Activated T-cell treated with anti-CD3 and anti-CD28 coated beads, Interleukin-2, amount 50 U/mL, for 1 hour (primary cell): Measurements from ENCODE around the gene FARP2.
"Not testable (repeated sequence)": the region's sequence is repeated elsewhere in the genome, so short reads cannot be mapped to it uniquely, and the experiment has no call there.

Experiments used
- DNase-seq: peaks from one replicate; pipeline ENCODE4 v3.0.0-alpha.2; 2020

Gene FARP2, protein sequence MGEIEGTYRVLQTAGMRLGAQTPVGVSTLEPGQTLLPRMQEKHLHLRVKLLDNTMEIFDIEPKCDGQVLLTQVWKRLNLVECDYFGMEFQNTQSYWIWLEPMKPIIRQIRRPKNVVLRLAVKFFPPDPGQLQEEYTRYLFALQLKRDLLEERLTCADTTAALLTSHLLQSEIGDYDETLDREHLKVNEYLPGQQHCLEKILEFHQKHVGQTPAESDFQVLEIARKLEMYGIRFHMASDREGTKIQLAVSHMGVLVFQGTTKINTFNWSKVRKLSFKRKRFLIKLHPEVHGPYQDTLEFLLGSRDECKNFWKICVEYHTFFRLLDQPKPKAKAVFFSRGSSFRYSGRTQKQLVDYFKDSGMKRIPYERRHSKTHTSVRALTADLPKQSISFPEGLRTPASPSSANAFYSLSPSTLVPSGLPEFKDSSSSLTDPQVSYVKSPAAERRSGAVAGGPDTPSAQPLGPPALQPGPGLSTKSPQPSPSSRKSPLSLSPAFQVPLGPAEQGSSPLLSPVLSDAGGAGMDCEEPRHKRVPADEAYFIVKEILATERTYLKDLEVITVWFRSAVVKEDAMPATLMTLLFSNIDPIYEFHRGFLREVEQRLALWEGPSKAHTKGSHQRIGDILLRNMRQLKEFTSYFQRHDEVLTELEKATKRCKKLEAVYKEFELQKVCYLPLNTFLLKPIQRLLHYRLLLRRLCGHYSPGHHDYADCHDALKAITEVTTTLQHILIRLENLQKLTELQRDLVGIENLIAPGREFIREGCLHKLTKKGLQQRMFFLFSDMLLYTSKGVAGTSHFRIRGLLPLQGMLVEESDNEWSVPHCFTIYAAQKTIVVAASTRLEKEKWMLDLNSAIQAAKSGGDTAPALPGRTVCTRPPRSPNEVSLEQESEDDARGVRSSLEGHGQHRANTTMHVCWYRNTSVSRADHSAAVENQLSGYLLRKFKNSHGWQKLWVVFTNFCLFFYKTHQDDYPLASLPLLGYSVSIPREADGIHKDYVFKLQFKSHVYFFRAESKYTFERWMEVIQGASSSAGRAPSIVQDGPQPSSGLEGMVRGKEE

GRCh38 chr2:241355983-241356870 is at the start of gene FARP2:
Gene FARP2 (plus strand): TSS chr2:241356285. CDS start chr2:241373108, 16,823 bp downstream.
- DNase-seq: peak; percentile 96

DNA sequence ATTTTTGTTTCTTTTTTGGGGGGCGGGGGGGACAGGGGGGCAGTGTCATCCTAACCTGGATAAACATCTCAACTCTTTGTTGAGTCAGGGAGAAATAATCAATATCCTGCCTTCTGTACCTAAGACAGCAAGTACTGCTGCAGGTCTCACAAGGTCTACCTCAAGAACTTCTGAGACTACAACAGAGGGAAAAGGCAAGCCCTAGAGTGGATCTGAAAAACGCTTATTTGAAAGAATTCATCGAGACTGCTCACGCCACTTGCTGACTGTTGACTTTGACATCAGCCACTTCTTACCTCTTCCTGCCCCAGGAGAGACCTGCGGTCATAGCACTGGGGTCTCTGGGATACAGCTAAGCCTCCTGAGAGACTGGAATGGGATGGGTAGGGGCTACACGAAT is 49.0 kb upstream of the FARP2 start:
- no peak for DNase-seq

DNA sequence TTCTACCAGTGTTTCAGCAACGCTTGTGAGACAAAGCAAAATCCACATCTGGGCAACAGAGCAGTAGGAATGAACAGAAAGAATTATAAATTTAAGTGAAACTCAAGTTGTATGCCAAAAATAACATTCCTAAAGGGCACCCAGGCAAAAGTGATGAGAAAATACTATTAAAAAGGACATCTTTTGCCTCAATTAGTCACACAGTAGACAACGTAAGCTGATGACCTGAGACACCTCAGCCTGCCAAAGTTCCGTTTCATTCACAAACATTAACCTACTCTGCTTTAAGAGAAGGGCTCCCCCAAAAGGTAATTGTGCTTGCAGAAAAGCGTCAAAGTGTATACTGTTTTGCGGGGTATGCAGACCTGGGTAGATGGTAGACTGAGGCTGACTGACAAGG is 47.8 kb upstream of the FARP2 start:
- no peak for DNase-seq

DNA sequence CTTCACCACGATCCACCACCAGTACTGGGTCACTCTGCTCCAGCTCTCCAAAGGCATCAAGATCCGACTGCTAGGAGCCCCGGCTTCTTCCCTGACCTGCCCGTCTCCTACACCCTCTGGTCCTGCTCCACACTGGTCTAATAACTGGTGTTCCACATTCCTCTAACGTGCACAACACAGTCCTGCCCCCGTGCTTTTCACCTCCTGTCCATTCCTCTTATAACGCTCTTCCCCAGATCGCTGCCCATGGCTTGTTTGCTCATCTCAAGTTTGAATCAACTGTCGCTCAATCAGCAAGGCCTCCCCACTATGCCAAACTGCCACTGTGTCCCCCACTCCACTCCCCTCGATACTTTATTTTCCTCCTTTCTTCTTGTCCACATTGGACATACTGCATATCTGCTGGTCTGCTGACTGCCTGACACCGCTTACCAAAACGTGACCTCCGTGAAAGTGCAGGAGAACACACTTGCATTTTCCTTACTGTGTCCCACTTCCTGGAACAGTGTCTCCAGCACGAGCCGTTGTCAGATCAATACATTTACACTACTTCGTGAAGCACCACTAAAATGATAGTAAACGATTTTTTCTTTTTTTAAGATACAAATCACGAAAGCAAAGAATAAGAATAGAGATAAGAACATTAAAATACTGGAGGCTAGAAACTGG is 47.1 kb upstream of the FARP2 start:
- DNase-seq: no peak

DNA sequence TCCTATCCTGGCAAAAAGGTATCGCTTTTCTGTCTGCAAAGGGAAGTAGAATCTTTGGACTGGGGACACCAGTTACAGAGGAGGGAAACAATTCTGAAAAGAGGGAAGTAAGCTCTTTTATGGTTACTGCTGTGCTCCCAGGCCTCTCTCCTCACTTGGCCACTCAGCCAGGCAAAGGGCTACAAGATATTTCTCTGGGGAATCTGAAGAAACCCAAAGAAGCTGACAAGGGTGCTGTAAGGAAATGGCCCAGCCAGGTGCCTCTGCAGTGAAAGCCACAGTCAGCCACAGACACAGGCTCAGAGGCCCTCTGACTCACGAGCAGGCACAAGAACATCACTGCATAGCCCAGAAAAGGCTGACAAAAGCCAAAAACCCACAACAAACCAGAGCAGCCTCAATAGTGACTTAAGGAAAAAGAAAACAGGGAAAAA is 46.4 kb upstream of the FARP2 start:
- peak; percentile 67 for DNase-seq

DNA sequence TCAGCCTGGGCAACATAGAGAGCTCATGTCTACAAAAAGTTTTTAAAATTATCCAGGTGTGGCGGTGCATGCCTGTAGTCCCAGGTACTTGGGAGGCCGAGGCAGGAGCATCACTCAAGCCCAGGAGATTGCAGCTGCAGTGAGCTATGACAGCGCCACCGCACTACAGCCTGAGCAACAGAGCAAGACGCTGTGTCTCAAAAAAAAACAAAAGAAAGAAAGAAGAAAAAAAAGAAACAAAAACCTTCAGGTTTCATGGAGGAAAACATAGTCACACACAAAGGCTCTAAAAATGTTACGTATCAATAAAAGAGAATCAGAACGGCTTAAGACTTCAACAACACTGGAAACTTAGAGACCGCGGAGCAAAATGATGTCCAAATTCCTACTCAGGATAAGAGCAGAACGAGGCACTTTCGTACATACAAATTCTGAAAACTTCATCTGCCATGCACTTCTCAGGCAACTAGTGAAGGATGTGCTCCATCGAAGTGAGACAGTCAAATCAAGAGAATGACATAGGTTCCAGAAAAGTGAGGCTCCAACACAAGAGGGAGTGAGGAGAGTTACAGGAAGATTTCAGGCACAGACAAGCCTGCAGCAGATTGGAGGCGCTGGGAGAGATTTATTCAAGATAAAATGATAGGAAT is 45.0 kb upstream of the FARP2 start:
- no peak for DNase-seq

- DNase-seq: no peak
Measured at GRCh38 chr2:241312082-241312481, 44.0 kb upstream of the FARP2 start.

DNA sequence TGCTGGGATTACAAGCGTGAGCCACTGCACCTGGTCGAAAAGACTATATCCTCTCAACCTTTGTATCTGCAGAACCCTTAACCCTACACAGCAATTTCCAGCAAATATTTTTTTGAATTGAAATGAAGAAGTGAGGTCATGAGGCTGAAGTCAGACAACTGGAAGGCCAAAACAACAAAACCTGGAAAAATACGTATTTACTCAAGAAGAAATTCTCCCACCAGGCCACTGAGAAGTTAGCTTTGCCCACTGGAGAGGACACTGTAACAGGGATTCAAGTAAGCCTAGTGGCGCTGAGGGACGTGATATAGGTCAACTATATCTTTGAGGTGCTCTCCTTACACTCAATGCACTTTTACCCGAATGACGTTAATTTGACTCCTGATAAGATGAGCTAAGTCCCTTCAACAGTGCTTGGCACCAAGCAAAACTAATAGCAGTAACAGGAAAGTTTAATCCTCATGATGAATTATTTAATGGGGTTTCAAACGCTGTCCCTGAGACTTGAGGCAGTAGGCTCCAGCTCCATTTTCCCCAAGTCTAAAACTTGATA is 42.5 kb upstream of the FARP2 start:
- DNase-seq: no peak

DNA sequence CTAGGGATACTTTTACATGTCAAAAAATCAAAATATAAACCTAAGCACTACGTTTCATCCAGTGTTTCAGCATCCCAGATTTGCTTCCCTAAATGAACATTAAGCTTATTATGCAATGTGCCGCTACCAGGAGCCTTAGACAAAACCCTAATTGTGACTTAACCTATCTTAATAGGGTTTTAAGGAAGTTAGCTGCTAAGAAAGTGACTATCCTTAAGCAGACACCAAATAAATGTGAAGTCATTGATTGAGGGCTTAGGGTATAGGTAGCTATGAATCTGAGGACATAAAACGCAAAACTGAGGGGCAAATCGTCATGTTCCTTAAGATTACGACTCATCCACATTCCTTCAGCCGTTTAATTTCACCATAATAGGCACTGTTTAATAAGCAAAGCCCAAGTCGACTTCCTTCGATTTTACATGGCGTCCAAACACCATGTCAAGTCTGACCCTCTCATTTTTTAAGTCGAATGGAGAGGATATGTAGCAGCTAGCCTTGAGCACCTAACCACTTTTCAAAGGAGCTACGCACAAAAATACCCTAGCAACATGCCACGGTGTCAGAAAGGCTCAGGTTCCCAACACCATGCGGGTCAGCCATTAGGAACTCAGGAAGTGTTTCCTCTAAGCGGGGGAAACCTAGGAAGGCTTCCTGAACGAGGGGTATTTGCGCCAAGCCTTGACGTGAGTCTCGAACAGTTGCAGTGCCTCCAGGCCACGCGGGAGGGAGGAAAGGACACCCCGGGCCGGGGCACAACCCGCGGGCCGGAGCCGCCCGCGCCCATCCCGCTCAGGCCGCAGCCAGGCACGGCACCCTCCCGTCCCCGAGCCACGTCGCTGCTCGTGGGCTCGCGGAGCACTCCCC is 41.6 kb upstream of the FARP2 start:
- DNase-seq: no peak

DNA sequence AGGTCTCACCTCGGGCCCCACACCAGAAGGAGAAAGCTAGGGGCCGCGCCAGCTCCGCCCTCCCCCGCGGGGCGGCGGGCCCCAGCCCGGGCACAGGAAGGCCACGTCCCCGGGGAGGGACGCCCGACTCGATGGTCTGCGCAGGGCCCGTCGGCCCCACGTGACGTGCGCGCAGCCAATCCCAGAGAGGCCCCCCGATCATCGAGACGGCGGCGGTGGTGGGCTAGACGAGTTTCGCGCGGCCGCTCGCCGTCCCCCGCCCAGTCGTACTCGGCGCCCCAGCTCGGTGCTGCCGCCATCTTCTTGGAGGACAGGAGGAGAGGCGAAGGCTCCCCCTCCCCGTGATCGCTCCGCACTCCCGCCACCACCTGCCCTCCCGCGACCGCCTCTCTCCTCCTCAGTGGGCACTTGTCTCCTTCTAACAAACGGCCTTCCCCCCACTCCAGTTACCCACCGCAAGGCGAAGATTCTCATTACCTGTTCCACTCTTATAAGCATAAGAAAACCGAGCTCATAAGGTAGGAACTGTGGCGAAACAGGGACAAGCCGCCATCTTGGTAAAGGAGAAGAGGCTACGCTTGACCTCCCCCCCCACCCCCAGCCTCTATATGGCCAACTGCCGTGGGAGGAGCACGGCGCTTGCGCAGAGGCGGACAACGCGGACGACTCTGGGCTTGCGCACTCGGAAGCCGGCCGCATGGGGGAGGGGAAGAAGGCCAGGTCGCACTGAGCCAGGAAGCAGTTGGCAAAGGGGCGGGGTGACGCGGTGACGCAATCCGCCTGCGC is 40.8 kb upstream of the FARP2 start, which contains the start of gene HDLBP:
Gene HDLBP (minus strand): TSS at position 580 of the 786 bp plus-strand sequence. CDS start 48,803 bp downstream, outside the sequence.
- peak; percentile 100 for DNase-seq

DNA sequence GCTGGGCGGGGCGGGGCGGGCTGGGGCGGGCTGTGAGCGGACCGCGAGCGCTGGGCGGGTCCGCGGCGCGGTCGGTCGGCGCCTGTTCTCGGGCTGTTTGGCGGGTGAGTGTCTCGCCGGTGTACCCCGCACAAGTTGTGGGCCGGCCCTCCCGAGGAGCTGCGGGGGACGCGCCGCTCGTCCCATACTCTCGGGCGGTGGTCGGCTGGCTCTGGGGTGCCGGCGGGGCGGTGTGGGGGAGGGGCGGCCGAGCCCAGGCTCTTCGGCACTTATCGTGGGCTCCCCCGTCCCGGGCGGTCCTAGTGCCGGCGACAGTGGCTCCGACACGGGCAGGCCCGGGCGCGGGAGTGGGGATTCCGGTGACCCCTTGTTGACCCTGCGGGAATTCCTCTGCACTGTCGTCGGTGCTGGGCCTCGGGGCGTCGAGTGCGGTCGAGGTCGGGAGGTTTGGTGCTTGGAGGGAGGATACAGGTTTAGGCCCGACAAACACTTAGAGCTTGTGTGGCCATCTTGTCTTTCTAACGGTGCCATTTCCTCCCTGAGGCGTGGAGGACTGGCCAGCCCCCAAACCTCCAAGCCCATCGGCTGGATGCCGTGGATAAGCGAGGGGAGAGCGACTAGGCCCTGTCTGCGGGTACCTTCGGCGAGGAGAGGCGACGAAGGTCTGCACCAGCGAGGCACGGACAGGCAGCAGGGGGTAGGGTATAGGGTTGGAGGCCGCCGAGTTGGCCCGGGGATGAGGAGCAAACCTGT is 40.0 kb upstream of the FARP2 start, which contains the start of gene SEPTIN2:
Gene SEPTIN2 (plus strand): TSS at position 47 of the 753 bp plus-strand sequence. CDS start 8,308 bp downstream, outside the sequence.
- DNase-seq: no peak

DNA sequence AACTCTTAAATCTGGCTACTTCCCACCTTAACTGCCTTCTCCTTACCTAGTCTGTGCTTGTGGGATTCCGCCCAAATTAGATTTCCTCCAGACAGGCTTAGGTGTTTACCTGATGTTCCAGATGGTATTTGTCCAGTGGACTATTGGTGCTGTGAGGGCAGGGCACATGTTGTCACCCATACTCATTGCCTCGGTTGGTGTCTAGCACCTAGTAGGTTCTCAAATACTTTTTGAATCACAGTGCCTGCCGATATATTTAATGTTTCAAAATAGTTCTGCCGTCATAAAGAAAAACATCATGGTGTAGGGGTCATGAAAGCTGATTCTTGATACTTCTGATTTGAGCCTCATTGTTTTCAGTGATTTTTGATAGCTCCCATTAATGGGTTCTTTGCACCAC is 39.3 kb upstream of the FARP2 start:
- DNase-seq: no peak

- no peak for DNase-seq
Measured at GRCh38 chr2:241317391-241317790, 38.7 kb upstream of the FARP2 start.

DNA sequence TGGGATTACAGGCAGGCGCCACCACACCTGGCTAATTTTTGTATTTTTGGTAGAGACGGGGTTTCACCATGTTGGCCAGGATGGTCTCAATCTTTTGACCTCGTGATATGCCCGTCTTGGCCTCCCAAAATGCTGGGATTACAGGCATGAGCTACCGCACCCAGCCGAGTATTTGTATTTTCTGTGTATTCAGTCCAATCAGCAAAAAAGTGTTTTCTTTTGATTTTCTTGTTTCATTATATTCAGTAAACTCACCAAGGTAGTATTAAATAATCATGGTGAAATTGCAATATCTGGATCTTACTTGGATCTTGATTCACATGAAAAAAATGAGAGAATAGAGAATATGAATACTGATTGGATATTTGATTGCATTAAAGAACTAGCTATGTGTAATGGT is 37.3 kb upstream of the FARP2 start:
- not testable (repeated sequence) for DNase-seq

GRCh38 chr2:241320394-241320793 is 35.7 kb upstream of the FARP2 start:
- DNase-seq: no peak

DNA sequence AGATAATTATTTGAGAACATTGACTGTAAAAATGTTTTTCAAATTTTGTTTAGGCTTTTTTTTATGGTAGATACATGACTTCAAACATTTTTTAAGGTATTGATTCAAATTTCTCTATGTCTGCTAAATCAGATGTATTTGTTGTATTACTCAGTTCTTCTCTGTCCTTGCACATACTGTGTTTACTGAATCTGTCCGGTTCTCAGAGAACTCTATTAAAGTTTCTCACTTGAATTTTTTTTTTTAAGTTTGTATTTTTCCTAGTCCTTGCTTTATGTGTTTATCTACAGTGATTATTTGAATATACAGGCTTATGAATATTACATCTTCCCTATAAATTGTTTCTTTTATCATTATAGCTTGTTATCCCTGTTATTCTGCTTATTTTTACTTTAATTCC is 35.1 kb upstream of the FARP2 start:
- no peak for DNase-seq

- DNase-seq: no peak
Measured at GRCh38 chr2:241321886-241322285, 34.2 kb upstream of the FARP2 start.

DNA sequence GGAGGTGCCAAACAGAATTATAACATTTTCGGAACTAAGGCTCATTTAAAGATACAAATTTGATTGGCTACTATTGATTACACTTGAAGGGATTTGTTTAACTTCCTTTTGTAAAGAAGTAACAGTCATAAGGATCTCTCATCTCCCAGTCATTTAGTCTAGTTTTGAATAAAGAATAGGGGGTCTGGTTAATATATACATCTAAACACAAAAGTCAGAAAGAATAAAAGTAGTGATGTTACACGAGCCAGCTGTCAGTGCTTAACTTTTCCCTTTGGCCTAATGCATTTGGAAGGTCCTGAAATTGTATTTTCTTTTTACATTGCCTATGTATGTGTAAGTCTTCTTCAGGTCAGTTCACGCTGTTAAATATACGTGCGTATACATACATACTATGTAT is 32.3 kb upstream of the FARP2 start:
- no peak for DNase-seq
